Aorta (tissue), 5 donors: Measurements from ENCODE around the gene NELL1. TPM values are rescaled to one million over a fixed set of nuclear protein-coding genes. Genes with fewer than 3 reads are reported as not detected.

Source experiments
- ATAC-seq: fragments of 200-7000 bp; cut with Tn5 transposase; one replicate; pipeline ENCODE4 v1.9.1; 2022; ENCODE audit warnings: moderate library complexity; ENCODE audit not compliant: low FRiP score
- DNase-seq, 2 donors: peaks; one replicate each; pipeline ENCODE4 v3.0.0-alpha.2; 2020
- H3K27ac ChIP-seq, 2 donors: one replicate each; pipeline ENCODE4 v1.5.1; 2013; ENCODE audit warnings: low read length in 2 of 2, mild to moderate bottlenecking in 2 of 2, moderate library complexity in 2 of 2, control low read depth in 1 of 2, inconsistent platforms in 1 of 2, low read depth in 1 of 2
- H3K27me3 ChIP-seq, 2 donors: one replicate each; pipeline ENCODE4 v1.6.1; 2013; ENCODE audit warnings: control low read depth in 1 of 2, low read length in 1 of 2, mild to moderate bottlenecking in 1 of 2, moderate library complexity in 1 of 2; ENCODE audit not compliant: insufficient read depth in 2 of 2, control insufficient read depth in 1 of 2
- H3K36me3 ChIP-seq, 2 donors: one replicate each; pipeline ENCODE4 v1.6.1; 2013; ENCODE audit warnings: control low read depth in 1 of 2, low read length in 1 of 2, mild to moderate bottlenecking in 1 of 2; ENCODE audit not compliant: insufficient read depth in 2 of 2, control insufficient read depth in 1 of 2
- H3K4me1 ChIP-seq, 2 donors: one replicate each; pipeline ENCODE4 v1.6.1; 2013; ENCODE audit warnings: low read length in 2 of 2, control low read depth in 1 of 2, mild to moderate bottlenecking in 1 of 2, moderate library complexity in 1 of 2; ENCODE audit not compliant: insufficient read depth in 2 of 2, control insufficient read depth in 1 of 2
- H3K4me3 ChIP-seq, 2 donors: one replicate each; pipeline ENCODE4 v1.5.1; 2013; ENCODE audit warnings: low read length in 2 of 2, control low read depth in 1 of 2, mild to moderate bottlenecking in 1 of 2
- H3K9me3 ChIP-seq: one replicate; pipeline ENCODE4 v1.6.1; 2013; ENCODE audit warnings: mild to moderate bottlenecking, low read length; ENCODE audit not compliant: control insufficient read depth
- WGBS, 2 donors: extraction: QIAGEN DNeasy Blood & Tissue Kit; methylation state at CpG; one replicate each; pipeline ENCODE4 v1.1.7; 2013; 5-methylcytosine and 5-hydroxymethylcytosine counted together
- intact Hi-C, 2 donors: fragments of 100-400 bp; cut with DNase I; formaldehyde crosslinking; loops; one replicate each; pipeline versions ENCODE4 v1.14.2 to v1.15.0; 2022
- polyA plus RNA-seq, 2 donors: library from polyadenylated mRNA; stranded (reverse); fragments of 200-250 nt; gene quantifications; one replicate each; pipeline ENCODE4 v1.2.3, GENCODE V29; 2013
- total RNA-seq, 2 donors: library from RNA; stranded (reverse); fragmentation: NEBNext Ultra II Directional; extraction: Animal tissue kit (Norgen Biotek cat#: 25700); gene quantifications; one replicate each; pipeline ENCODE4 v1.2.1, GENCODE V29; 2021
- donor health status: healthy with polysubstance abuse.
- donor health status: Bipolar disorder and iron deficiency.
- donor health status: DM: no; HTN: no; CAD: no.
- donor health status: DM: no; HTN: no; CAD: no.
- donor health status: DM: yes; HTN: yes; CAD: no.

NELL1 gene
- total and polyA plus RNA-seq, 4 donors: 0.88 TPM; not detected in 3

DNA sequence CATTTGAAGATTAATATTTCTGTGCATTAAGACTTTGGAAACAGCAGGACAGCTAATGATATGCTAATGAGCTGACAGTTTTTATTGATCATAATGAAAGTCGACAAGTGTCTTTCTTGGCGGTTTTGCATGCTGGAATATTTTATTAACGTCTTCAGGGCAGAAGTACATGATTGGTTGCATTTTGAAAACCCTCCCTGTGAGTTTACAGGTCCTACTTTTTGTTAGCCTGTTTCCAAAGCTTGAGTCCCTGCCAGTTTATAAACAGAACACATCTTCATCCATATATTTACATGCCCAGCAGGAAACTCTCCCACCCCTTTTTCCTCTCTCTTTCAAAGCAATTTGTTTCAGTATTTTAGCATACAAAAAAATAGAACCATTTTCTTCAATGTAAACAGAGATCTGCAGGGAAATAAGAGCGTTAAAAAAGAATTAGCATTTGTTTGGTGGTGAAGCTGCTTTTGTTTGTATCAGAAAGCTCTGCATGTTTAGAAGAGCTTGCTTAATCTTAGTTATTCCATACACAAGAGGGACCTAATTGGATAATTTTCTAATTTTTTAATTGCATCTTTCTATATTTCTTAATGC, 243.6 kb downstream of the NELL1 start:
- Histone ChIP-seq H3K27me3 (no peaks in the 10 kb centered on the region), H3K9me3 (no peaks in the 10 kb centered on the region), H3K27ac (no peak overlapping the region), H3K4me1 (no peaks in the 10 kb centered on the region), H3K36me3 (no peaks in the 10 kb centered on the region), H3K4me3 (no peak overlapping the region)
- WGBS, 2 donors: 7 to 11% methylated on average over 4 of the region's 4 CpGs
- ATAC-seq (no peak), DNase-seq (no peak)
- intact Hi-C loops: no loop called here

DNA sequence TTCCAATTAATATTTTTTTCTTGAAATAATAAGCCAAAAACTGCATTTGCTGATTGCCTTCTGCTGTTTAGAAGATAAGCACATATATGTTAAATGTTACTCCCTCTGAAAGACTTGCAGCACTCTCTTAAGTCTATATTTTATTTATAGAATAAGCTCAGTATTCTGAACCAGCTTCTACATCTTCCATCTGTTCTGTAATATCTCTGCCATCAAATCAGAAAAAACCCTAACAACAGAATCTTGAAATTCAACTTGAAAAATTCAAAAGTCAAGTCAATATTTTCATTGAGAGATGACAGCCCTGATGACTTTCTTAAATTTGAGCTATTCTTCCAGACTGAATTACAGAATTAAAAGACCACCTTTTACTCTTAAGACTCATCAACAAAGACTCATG, 247.9 kb downstream of the NELL1 start:
- no peaks in the 10 kb centered on the region for H3K27me3 ChIP-seq
- DNase-seq: no peak
- no peak overlapping the region for H3K27ac ChIP-seq
- H3K4me3 ChIP-seq: no peak overlapping the region
- H3K9me3 ChIP-seq: no peaks in the 10 kb centered on the region
- no peak for ATAC-seq
- H3K4me1 ChIP-seq: no peaks in the 10 kb centered on the region
- intact Hi-C loops: no loop called here
- H3K36me3 ChIP-seq: no peaks in the 10 kb centered on the region

DNA sequence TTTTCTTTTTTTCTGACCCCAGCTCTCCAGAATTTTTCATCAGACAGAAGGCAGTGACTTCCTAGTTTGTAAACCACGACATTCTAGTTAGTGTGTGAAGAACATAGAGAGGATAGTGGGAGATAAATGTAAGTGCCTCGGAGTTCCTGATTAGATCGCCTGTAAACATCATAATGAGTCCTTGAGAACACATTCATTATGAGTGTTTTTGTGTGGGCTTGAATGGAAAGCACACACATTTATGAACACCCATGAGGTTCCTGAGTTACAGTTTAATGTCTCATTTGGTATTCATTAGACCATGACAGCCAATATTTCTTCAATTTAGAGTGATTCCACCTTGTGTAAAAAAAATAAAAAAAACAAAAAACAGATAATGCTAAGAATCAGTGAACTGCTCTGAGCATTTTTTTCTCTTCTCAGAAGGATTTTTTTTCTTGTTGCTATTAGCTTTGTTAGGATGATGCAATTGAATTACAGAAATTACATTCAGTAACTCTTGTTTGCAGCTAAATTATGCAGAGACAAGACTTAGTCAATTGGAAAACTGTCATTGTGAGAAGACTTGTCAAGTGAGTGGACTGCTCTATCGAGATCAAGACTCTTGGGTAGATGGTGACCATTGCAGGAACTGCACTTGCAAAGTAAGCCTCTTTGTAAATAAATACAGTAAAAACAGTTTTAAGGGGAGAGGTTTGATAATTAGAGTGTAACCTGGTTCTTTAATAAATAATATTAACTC, 257.6 kb downstream of the NELL1 start:
- H3K27me3 ChIP-seq: no peaks in the 10 kb centered on the region
- WGBS, 2 donors: 74 to 76% methylated on average over 4 of the region's 4 CpGs
- no peaks in the 10 kb centered on the region for H3K9me3 ChIP-seq
- ATAC-seq (no peak), DNase-seq (no peak)
- H3K27ac ChIP-seq: no peak overlapping the region
- intact Hi-C loops: no loop called here
- H3K36me3 ChIP-seq: no peaks in the 10 kb centered on the region
- H3K4me3 ChIP-seq: no peak overlapping the region
- H3K4me1 ChIP-seq: no peaks in the 10 kb centered on the region

DNA sequence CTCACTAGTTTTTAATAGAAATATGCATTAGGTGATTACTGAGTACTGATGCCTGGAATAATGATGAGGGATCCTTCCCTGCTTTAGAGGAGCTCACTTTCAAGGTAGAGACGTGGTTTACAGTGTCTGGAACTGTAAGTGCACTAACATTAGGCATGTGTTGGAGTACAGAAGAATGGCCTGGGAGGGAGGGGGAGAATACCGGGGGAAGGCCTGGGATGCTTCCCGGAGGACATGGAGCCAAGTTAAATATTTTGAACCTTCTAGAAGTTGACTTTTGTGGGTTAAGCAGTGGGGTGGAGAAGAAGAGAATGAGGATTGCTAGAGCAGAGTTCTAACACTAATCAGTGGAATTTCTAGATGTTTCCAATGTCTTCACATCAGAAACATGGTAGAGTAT, 261.6 kb downstream of the NELL1 start:
- Histone ChIP-seq H3K27ac (no peak overlapping the region), H3K4me1 (no peaks in the 10 kb centered on the region), H3K9me3 (no peaks in the 10 kb centered on the region), H3K27me3 (no peaks in the 10 kb centered on the region), H3K4me3 (no peak overlapping the region), H3K36me3 (no peaks in the 10 kb centered on the region)
- ATAC-seq (no peak), DNase-seq (no peak)
- WGBS, 2 donors: 7 to 9% methylated on average over 3 of the region's 3 CpGs
- intact Hi-C loops: no loop called here

DNA sequence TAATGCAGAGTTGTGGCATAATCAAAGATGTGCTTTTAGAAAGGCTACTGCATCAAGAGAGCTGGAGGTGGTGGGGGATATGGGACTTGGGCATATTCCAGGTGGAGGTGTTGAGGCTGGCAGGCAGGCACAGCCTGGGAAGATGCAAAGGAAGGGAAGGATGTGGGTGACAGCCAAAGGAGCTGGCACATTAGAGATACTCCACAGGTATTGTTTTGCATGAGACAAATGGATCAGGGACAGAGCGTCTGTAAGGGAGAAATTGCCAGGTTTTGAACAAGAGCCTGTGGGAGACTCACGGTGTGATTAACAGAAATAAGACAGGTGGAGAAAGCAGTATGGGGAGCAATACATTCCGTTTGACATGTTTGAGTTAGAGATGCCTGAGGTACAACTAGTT, 263.7 kb downstream of the NELL1 start:
- no peak overlapping the region for H3K27ac ChIP-seq
- intact Hi-C loops: no loop called here
- no peaks in the 10 kb centered on the region for H3K4me1 ChIP-seq

DNA sequence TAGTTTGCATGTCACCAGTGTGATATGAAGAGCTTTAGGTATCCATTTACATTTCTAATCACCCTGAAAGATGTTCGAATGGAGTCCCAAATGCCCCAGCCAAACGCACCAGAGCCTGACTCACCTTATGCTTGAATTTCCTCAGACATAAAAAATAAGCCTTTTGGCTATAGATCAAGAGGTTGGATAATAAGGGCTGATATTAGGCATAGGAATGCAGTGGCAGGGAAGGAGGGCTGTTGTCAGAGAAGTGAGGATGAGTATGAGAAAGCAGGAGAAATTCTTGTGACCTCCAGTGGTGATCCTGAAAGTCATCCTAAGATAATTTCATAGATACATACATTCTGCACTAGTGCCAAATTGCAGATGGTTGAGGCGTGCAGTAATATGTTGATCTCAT, 264.6 kb downstream of the NELL1 start:
- ATAC-seq: no peak
- Histone ChIP-seq H3K4me3 (no peak overlapping the region), H3K27ac (no peak overlapping the region), H3K36me3 (no peaks in the 10 kb centered on the region), H3K27me3 (no peaks in the 10 kb centered on the region), H3K9me3 (no peaks in the 10 kb centered on the region), H3K4me1 (no peaks in the 10 kb centered on the region)
- no peak for DNase-seq
- WGBS, 2 donors: 53 to 54% methylated on average over 3 of the region's 3 CpGs
- intact Hi-C loops: no loop called here

More for the DNA sequence above, 263.7 kb downstream of the NELL1 start:
- no peaks in the 10 kb centered on the region for H3K27me3 ChIP-seq
- no peaks in the 10 kb centered on the region for H3K36me3 ChIP-seq
- no peak for DNase-seq
- ATAC-seq: no peak
- H3K9me3 ChIP-seq: no peaks in the 10 kb centered on the region
- WGBS, 2 donors: 76 to 83% methylated on average over 3 of the region's 3 CpGs
- no peak overlapping the region for H3K4me3 ChIP-seq

DNA sequence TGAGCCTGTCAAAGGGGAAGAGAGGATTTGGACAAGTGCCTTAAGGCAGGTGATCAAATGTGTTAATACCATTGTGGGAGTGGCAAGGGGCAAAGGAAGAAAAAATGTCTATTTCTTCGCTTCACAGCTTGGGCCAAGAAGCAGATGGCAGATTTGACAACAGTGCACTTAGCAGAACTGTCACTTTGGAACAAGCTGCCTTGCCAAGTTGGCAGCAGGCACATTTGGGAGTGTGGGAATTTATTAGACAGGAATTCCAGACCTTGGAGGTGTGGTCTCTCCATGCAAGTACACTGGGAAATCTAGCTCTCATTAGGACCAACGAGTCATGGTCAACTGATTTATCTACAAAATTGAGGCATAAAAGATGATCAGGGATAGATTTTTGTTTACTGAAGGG, 265.1 kb downstream of the NELL1 start:
- H3K27me3 ChIP-seq: no peaks in the 10 kb centered on the region
- H3K4me1 ChIP-seq: no peaks in the 10 kb centered on the region
- H3K9me3 ChIP-seq: no peaks in the 10 kb centered on the region
- intact Hi-C loops: no loop called here
- no peaks in the 10 kb centered on the region for H3K36me3 ChIP-seq
- no peak overlapping the region for H3K27ac ChIP-seq
- WGBS, 2 donors: 56 to 62% methylated on average over 2 of the region's 2 CpGs
- DNase-seq (no peak), ATAC-seq (no peak)
- H3K4me3 ChIP-seq: no peak overlapping the region

DNA sequence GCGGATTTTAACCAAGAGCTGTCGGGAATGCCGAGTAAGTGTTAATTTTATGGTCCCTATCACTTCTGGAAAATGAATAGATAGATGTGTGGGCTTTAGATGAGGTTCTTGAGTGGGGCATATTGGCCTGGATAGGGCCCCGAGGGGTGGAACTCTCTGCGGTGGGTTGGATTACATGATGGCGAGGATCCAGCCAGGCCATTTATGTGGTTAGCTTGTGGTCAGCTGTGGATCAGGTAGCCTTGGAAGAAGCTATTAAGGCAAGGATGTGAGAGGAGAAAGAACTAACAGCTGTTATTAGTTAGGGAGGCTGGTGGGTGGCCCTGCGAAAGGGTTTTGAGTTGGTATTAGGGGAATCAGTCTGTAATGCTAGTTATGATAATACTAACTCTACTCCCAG, 268.4 kb downstream of the NELL1 start:
- H3K4me1 ChIP-seq: no peaks in the 10 kb centered on the region
- peaks cover 1% of the 10 kb centered on the region for H3K9me3 ChIP-seq
- intact Hi-C loops: no loop called here
- no peak for ATAC-seq
- H3K27me3 ChIP-seq: no peaks in the 10 kb centered on the region
- no peak for DNase-seq
- no peak overlapping the region for H3K27ac ChIP-seq
- no peaks in the 10 kb centered on the region for H3K36me3 ChIP-seq
- WGBS, 2 donors: 81 to 84% methylated on average over 7 of the region's 7 CpGs
- no peak overlapping the region for H3K4me3 ChIP-seq

DNA sequence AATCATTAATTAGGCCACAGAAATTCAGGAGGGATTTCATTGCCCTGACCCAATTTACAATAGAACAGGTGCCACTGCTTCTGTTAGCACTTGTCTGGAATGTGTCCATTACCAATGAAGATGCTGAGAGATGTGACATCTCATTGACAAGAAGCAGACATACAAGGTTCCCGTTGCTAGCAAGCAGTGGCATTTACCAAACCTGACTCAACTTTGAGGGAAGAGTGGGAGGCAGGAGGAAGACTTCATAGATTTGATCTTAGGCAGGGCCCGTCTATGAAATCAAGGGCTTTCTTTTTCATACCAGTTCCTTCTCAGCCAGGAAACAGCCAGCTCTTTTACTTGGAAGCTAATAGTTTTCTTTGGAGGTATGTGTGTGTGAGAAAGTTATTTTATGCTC, 280.2 kb downstream of the NELL1 start:
- peaks cover 0 to 6% of the 10 kb centered on the region in 2 donors for H3K4me1 ChIP-seq
- no peak for DNase-seq
- WGBS, 2 donors: 3 to 4% methylated on average over 2 of the region's 2 CpGs
- no peaks in the 10 kb centered on the region for H3K9me3 ChIP-seq
- no peak overlapping the region for H3K27ac ChIP-seq
- no peak overlapping the region for H3K4me3 ChIP-seq
- H3K36me3 ChIP-seq: no peaks in the 10 kb centered on the region
- no peaks in the 10 kb centered on the region for H3K27me3 ChIP-seq
- intact Hi-C loops: no loop called here
- no peak for ATAC-seq
